ENCODE data around the gene CYB5D1.

The CYB5D1 gene

GRCh38 chr17:7849751-7850504 is 7.9 kb upstream of the CYB5D1 start:
- no peak for DNase-seq (ENCODE audit: low read depth, low spot score)
- no peak for TF ChIP-seq CTCF (IDR thresholded peaks at IDR 0.05; ENCODE audit: low read depth, low read length)
- in situ Hi-C loops (cut with HindIII; ENCODE audit: low sequenced_read_pairs): no loop called here
- H3K4me3 ChIP-seq (ENCODE audit: low read depth, low read length): no peak overlapping the region

- TF ChIP-seq CTCF (IDR thresholded peaks at IDR 0.05; ENCODE audit: low read depth, low read length): no peak
- DNase-seq (ENCODE audit: low read depth, low spot score): no peak
- in situ Hi-C loops (cut with HindIII; ENCODE audit: low sequenced_read_pairs): no loop called here
- H3K4me3 ChIP-seq (ENCODE audit: low read depth, low read length): no peak overlapping the region
Measured at GRCh38 chr17:7850701-7851437, 6.9 kb upstream of the CYB5D1 start.

- peak; percentile 88 for TF ChIP-seq CTCF (IDR thresholded peaks at IDR 0.05; ENCODE audit: low read depth, low read length)
- no peak overlapping the region for H3K4me3 ChIP-seq (ENCODE audit: low read depth, low read length)
- DNase-seq (ENCODE audit: low read depth, low spot score): peak; percentile 81
- in situ Hi-C loops (cut with HindIII; ENCODE audit: low sequenced_read_pairs): no loop called here
Measured at GRCh38 chr17:7851438-7852261, 6.2 kb upstream of the CYB5D1 start.

- no peak for TF ChIP-seq CTCF (IDR thresholded peaks at IDR 0.05; ENCODE audit: low read depth, low read length)
- in situ Hi-C loops (cut with HindIII; ENCODE audit: low sequenced_read_pairs): no loop called here
- H3K4me3 ChIP-seq (ENCODE audit: low read depth, low read length): no peak overlapping the region
- DNase-seq (ENCODE audit: low read depth, low spot score): no peak
Measured at GRCh38 chr17:7852262-7852670, 5.5 kb upstream of the CYB5D1 start.

- no peak for TF ChIP-seq CTCF (IDR thresholded peaks at IDR 0.05; ENCODE audit: low read depth, low read length)
- in situ Hi-C loops (cut with HindIII; ENCODE audit: low sequenced_read_pairs): no loop called here
- DNase-seq (ENCODE audit: low read depth, low spot score): no peak
- no peak overlapping the region for H3K4me3 ChIP-seq (ENCODE audit: low read depth, low read length)
Measured at GRCh38 chr17:7852919-7853690, 4.7 kb upstream of the CYB5D1 start.

- in situ Hi-C loops (cut with HindIII; ENCODE audit: low sequenced_read_pairs): no loop called here
Measured at GRCh38 chr17:7853691-7854038, 4.1 kb upstream of the CYB5D1 start.

More at GRCh38 chr17:7853691-7854038, 4.1 kb upstream of the CYB5D1 start:
- DNase-seq (ENCODE audit: low read depth, low spot score): no peak
- H3K4me3 ChIP-seq (ENCODE audit: low read depth, low read length): no peak overlapping the region
- TF ChIP-seq CTCF (IDR thresholded peaks at IDR 0.05; ENCODE audit: low read depth, low read length): no peak
